ENCODE measurements around the gene KCMF1. TPM values are rescaled to one million over a fixed set of nuclear protein-coding genes. Genes with fewer than 3 reads are reported as not detected.

The KCMF1 gene
- total and polyA plus RNA-seq, 9 of the 15 experiments (the other 6 are each of a cell fraction or from before 2014, with no cell fraction given), result 6.8 to 88.2 (median 46.5) TPM

DNA sequence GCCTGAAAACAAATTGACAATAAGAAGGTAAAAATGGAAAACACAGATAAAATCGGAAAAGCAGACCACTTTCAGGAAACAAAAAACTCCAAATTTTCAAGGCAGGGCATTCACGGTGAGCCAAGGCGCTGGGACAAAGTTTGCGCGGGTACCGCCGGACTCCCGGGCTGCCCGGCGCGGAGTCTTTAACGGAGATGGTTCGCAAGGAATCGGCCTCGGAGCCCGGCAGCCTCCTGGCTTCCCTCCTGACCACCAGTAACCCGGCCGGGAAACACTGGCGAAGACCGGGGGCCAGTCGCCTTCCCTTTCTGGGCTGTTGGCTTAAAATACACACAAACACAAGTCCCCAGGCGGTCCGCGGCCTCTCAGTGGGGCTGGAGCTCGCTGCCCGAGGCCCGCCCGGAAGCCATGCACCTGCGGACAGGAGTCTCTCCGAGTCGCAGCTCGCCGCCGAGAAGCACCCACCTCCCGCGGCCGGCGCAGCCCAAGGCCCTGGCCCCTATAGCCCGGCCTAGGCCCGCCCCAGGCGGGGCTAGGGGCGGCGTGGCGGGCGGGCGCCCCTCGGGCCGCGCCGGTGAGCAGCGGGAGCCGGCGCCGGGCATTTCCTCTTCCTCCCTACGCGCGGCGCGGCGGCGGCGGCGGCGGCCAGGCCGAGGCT lies 622 bp upstream of the KCMF1 start:
- WGBS (ENCODE audit: insufficient coverage, low coverage, missing lambda C conversion rate), result under 1% methylated on average over 29 of the region's 65 CpGs
- ChIA-PET CTCF (ENCODE audit: low intra/inter-chr PET ratio) (interaction anchor here (0.6 kb wide), 1 partner anchor 48 kb away, joined by 4 read pairs; no protein-coding TSS in a partner anchor), POLR2A (interaction anchor here (0.5 to 3.2 kb wide), 8 partner anchors 9 to 678 kb away, joined by 3 to 12 read pairs (median 4); no protein-coding TSS in a partner anchor)
- in situ Hi-C loops (cut with MboI) (no loop called here), intact Hi-C loops (cut with micrococcal nuclease) (loop anchor here (5.0 kb wide), 1 partner anchor 42 kb away; no protein-coding TSS in a partner anchor)
- Histone ChIP-seq H2AFZ (ENCODE audit: low read depth, low read length) (peak overlapping the region; percentile 73), H3K79me2 (ENCODE audit: control insufficient read depth, insufficient read depth, low read length) (peaks cover 72% of the 10 kb centered on the region), H3K9ac (ENCODE audit: insufficient read depth in 1 of 2, low read depth in 2 of 2, low read length in 2 of 2) (peak overlapping the region; percentile 92 to 95), H3K4me2 (ENCODE audit: insufficient read depth, low read length) (peak overlapping the region; percentile 90), H3K27ac (ENCODE audit: extremely low read depth, low read depth, low read length) (peak overlapping the region; percentile 93), H4K20me1 (replicated peaks; ENCODE audit: control insufficient read depth, insufficient read depth, low read length) (peaks cover 11% of the 10 kb centered on the region; the same call in 1 of the 2 replicates), H3K4me3 (peak overlapping the region; percentile 85), H3K9me3 (replicated peaks; ENCODE audit: control insufficient read depth, insufficient read depth, low read depth, low read length) (no peaks in the 10 kb centered on the region; the same call in 1 of the 2 replicates), H3K36me3 (ENCODE audit: control insufficient read depth, insufficient read depth, low read length) (peaks cover 22% of the 10 kb centered on the region; the same call in 2 of the 3 replicates), H3K9me1 (ENCODE audit: control insufficient read depth, insufficient read depth, low read length) (peaks cover 3% of the 10 kb centered on the region), H3K4me1 (replicated peaks in 1 of 2; ENCODE audit: control insufficient read depth in 2 of 2, insufficient read depth in 2 of 2, low read length in 2 of 2) (peaks cover 10 to 16% of the 10 kb centered on the region in 2 experiments; a peak in 4 of 5 replicates), H3K27me3 (ENCODE audit: control insufficient read depth in 2 of 2, insufficient read depth in 2 of 2, low read length in 2 of 2) (no peaks in the 10 kb centered on the region)
- peak; percentile 62 to 81 (median 75) for DNase-seq (ENCODE audit: extremely low read depth in 1 of 4, low spot score in 3 of 4)
- peak; percentile 57 for ATAC-seq
- no peak for FAIRE-seq
- BruUV-seq (replicated peaks), result no TSS peak
- no peak for TF ChIP-seq ARID2 (IDR thresholded peaks at IDR 0.05)
- TF ChIP-seq RBM34 (IDR thresholded peaks at IDR 0.05; ENCODE audit: borderline replicate concordance, insufficient read depth, low read length), result no peak
- peak; percentile 32; the same call in 1 of the 2 replicates for TF ChIP-seq POLR2AphosphoS5 (IDR thresholded peaks at IDR 0.05; ENCODE audit: control insufficient read depth, insufficient read depth, low read depth, low read length)
- no peak for TF ChIP-seq BCOR (IDR thresholded peaks at IDR 0.05)
- TF ChIP-seq, protein P1, sequence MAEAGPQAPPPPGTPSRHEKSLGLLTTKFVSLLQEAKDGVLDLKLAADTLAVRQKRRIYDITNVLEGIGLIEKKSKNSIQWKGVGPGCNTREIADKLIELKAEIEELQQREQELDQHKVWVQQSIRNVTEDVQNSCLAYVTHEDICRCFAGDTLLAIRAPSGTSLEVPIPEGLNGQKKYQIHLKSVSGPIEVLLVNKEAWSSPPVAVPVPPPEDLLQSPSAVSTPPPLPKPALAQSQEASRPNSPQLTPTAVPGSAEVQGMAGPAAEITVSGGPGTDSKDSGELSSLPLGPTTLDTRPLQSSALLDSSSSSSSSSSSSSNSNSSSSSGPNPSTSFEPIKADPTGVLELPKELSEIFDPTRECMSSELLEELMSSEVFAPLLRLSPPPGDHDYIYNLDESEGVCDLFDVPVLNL (CRISPR knock-in tag; IDR thresholded peaks at IDR 0.05; ENCODE audit: low read depth), result no peak
- TF ChIP-seq ZSCAN32 (CRISPR knock-in tag; IDR thresholded peaks at IDR 0.05), result no peak
- TF ChIP-seq DIDO1 (tag; IDR thresholded peaks at IDR 0.05; ENCODE audit: low read depth), result no peak
- TF ChIP-seq SPI1 (IDR thresholded peaks at IDR 0.05; ENCODE audit: borderline replicate concordance, low read depth, low read length), result peak; percentile 36; the same call in 1 of the 2 replicates
- TF ChIP-seq, protein P2, sequence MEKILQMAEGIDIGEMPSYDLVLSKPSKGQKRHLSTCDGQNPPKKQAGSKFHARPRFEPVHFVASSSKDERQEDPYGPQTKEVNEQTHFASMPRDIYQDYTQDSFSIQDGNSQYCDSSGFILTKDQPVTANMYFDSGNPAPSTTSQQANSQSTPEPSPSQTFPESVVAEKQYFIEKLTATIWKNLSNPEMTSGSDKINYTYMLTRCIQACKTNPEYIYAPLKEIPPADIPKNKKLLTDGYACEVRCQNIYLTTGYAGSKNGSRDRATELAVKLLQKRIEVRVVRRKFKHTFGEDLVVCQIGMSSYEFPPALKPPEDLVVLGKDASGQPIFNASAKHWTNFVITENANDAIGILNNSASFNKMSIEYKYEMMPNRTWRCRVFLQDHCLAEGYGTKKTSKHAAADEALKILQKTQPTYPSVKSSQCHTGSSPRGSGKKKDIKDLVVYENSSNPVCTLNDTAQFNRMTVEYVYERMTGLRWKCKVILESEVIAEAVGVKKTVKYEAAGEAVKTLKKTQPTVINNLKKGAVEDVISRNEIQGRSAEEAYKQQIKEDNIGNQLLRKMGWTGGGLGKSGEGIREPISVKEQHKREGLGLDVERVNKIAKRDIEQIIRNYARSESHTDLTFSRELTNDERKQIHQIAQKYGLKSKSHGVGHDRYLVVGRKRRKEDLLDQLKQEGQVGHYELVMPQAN (IDR thresholded peaks at IDR 0.05; ENCODE audit: borderline replicate concordance), result 0 out of 2 replicates have a peak, but pooled peaks have one; percentile 22
- peak; percentile 67 for TF ChIP-seq SMAD4 (CRISPR knock-in tag; conservative IDR thresholded peaks at IDR 0.05)
- TF ChIP-seq, protein P3, sequence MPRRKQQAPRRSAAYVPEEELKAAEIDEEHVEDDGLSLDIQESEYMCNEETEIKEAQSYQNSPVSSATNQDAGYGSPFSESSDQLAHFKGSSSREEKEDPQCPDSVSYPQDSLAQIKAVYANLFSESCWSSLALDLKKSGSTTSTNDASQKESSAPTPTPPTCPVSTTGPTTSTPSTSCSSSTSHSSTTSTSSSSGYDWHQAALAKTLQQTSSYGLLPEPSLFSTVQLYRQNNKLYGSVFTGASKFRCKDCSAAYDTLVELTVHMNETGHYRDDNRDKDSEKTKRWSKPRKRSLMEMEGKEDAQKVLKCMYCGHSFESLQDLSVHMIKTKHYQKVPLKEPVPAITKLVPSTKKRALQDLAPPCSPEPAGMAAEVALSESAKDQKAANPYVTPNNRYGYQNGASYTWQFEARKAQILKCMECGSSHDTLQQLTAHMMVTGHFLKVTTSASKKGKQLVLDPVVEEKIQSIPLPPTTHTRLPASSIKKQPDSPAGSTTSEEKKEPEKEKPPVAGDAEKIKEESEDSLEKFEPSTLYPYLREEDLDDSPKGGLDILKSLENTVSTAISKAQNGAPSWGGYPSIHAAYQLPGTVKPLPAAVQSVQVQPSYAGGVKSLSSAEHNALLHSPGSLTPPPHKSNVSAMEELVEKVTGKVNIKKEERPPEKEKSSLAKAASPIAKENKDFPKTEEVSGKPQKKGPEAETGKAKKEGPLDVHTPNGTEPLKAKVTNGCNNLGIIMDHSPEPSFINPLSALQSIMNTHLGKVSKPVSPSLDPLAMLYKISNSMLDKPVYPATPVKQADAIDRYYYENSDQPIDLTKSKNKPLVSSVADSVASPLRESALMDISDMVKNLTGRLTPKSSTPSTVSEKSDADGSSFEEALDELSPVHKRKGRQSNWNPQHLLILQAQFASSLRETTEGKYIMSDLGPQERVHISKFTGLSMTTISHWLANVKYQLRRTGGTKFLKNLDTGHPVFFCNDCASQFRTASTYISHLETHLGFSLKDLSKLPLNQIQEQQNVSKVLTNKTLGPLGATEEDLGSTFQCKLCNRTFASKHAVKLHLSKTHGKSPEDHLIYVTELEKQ (CRISPR knock-in tag; IDR thresholded peaks at IDR 0.05), result no peak
- TF ChIP-seq MYC (IDR thresholded peaks at IDR 0.05; ENCODE audit: low read depth, low read length), result peak; percentile 65
- peak; percentile 46; the same call in 1 of the 2 replicates for TF ChIP-seq MYC (CRISPR knock-in tag; IDR thresholded peaks at IDR 0.05; ENCODE audit: borderline replicate concordance, low read depth)
- peak in 1 of 2 experiments; percentile 32; a peak in 1 of 4 replicates for TF ChIP-seq SIN3A (IDR thresholded peaks at IDR 0.05; ENCODE audit: borderline replicate concordance in 2 of 2, control insufficient read depth in 1 of 2, low read depth in 2 of 2, low read length in 2 of 2)

Data from K562 (cell line).